SKM-1 treated with dmso at 0.1 percent for 144 hours (cell line): ENCODE measurements around the gene CLIC4.
"Not testable (repeated sequence)": the region's sequence is repeated elsewhere in the genome, so short reads cannot be mapped to it uniquely, and the experiment has no call there.

Experiments used
- DNase-seq: peaks from one replicate; lab custom pipeline; 2025; ENCODE audit not compliant: unreplicated experiment; lab: John Stamatoyannopoulos, UW

CLIC4 gene

DNA sequence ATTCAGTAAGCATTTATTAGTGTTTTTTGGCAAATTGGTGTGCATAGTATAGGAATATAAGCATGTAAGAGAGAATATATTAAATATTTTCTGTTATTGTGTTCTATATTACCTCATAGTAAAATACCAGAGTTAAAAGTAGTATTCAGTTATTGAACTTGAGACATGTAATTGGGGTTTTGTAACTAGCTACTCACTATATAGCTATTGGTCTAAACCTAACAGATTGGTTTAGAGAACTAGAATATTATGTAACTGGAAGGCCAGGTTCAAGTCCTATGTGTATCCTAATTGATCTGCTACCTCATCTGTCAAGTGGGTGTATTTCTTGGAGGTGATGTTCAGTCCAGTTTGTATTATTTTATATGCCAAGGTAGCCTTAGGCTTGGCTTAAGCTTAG lies 26.3 kb downstream of the CLIC4 start:
- peak; percentile 30 for DNase-seq

DNA sequence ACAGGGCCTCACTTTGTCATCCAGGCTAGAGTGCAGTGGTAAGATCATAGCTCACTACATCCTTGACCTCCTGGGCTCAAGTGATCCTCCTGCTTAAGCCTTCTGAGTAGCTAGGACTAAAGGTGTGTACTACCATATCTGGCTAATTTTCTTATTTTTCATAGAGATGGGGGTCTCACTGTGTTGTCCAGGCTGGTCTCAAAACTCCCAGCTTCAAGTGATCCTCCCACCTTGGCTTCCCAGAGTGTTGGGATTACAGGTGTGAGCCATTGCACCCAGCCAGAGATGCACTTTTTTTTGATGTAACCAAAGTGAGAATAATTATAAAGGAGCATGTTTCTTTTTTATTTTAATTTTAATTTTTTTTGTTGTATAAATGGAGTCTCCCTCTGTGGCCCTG lies 28.4 kb downstream of the CLIC4 start:
- no peak for DNase-seq

DNA sequence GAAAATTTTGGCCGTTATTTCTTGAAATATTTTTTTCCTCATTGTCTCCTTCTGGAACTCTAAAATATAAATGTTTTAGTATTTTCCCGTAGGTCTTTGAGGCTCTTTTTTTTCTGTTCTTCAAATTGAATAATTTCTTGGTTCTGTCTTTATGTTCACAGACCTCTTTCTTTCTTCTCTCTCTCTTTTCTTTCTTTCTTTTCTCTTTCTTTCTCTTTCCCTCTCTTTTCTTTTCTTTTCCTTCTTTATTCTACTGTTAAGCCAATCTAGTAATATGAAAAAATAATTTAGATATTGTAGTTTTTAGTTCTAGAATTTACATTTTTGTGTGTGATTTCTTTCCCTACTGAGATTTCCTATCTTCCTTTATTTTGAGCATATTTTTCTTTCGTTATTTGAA lies 30.1 kb downstream of the CLIC4 start:
- DNase-seq = no peak

DNA sequence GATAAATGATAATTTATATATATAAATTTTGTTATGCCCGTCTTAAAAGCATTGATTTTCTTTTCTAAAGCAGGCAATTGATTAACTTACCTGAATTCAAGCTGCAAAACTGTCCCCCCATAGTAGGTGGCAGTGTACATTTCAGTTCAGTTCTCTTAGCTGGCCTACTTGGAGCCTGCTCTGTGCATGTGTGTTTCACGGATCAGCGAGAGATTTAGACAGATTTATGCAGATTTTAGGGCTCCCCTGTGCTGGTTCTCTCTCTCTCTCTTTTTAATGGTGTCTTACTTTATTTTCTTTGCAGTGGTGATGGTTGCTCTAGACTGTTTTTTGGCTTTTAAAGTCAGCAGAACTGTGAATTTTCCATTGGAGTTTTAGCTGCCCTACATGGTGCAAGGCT lies 30.7 kb downstream of the CLIC4 start:
- no peak for DNase-seq

DNA sequence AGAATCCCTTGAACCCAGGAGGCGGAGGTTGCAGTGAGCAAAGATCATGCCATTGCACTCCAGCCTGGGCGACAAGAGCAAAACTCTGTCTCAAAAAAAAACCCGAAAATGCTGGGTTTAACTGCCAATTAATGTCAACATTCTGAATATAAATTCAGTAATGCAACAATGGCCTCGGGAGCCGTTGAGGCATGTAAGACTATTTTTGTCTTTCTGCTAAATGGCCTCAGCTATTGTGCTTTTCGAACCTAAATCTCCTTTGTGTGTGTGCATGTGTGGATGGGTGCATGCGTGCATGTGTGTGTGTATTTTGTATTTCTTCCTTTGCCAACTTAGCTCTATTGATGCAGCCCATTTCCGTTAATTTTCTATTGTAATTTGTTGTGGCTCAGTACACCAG lies 31.6 kb downstream of the CLIC4 start:
- DNase-seq = no peak

DNA sequence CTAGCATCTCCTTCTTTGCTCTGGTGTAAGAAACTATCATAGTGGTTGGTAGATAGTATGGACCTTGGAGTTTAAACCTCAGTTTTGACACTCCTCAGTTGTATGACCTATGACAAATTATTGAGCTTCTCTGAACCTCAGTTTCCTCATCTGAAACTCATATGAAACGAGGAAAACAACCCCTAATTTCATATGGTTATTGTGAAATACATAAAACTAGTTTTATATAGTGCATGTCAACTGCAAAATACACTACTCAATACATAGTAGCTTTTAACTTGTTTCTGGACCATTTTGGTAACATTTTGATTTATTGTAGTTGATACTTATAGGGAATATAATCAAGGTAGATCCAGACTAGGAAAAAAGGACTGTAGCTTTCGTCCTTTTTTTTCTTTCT lies 32.9 kb downstream of the CLIC4 start:
- DNase-seq = no peak

DNA sequence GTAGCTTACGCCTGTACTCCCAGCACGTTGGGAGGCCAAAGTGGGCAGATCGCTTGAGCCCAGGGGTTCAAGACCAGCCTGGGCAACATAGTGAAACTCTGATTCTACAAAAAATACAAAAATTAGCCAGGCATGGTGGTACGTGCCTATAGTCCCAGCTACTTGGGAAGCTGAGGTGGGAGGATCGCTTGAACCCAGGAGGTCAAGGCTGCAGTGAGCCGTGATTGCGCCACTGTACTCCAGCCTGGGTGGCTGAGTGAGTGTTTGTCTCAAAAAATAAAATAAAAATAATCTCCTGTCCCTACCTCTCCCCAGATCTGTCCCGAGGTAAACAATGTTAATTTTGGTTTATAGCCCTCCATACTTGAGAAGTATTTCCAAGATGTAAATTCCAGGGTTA lies 34.0 kb downstream of the CLIC4 start:
- not testable (repeated sequence) for DNase-seq

- DNase-seq = no peak
These were observed 34.6 kb downstream of the CLIC4 start for GRCh38 chr1:24779689-24780464.

- not testable (repeated sequence) for DNase-seq
These were observed 35.4 kb downstream of the CLIC4 start for GRCh38 chr1:24780626-24781025.

DNA sequence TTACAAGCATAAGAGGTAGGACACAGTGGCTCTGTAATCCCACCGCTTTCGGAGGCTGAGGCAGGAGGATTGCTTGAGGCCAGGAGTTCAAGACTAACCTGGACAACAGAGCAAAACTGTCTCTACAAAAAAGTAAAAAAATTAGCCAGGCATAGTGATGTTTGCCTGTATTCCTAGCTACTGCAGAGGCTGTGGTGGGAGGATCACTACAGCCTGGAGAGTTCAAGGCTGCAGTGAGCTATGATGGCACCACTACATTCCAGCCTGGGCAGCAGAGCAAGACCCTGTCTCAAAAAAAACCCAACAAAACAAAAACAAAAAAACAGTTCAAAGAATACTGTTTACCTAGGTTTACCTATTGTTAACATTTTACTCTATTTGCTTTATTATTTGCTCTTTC lies 37.4 kb downstream of the CLIC4 start:
- no peak for DNase-seq

- DNase-seq = no peak
These were observed 38.5 kb downstream of the CLIC4 start for GRCh38 chr1:24783713-24784112.

DNA sequence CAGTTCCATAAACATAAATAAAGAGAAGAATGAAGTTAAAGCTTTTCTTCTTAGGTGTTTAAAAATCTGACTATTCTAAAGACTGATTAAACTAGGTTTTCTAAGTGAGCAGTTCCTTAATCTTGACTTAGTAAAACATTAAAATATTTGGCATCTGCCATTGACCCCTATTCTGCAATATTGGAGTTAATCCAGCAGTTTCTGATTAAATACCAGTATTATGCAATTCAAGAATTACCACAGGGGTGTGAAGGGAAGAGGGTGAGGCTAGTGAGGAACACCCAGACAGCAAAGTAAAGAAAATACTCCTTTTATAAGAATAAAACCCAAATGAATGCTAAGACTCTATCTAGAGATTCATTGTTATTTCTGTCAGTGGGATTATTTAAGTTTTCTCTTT lies 40.9 kb downstream of the CLIC4 start:
- no peak for DNase-seq

GRCh38 chr1:24790490-24790889 lies 45.2 kb downstream of the CLIC4 start:
- DNase-seq = no peak

- DNase-seq = no peak
These were observed 48.3 kb downstream of the CLIC4 start for GRCh38 chr1:24793447-24794129.

DNA sequence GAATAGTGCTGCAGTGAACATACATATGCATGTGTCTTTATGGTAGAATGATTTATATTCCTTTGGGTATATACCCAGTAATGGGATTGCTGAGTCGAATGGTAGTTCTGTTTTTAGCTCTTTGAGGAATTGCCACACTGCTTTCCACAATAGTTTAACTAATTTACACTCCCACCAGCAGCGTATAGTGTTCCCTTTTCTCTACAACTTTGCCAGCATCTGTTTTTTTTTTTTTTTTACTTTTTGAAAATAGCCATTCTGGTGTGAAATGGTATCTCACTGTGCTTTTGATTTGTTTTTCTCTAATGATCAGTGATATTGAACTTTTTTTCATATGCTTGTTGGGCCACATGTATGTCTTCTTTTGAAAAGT lies 48.9 kb downstream of the CLIC4 start:
- not testable (repeated sequence) for DNase-seq

GRCh38 chr1:24795236-24795635 lies 50.0 kb downstream of the CLIC4 start:
- no peak for DNase-seq

DNA sequence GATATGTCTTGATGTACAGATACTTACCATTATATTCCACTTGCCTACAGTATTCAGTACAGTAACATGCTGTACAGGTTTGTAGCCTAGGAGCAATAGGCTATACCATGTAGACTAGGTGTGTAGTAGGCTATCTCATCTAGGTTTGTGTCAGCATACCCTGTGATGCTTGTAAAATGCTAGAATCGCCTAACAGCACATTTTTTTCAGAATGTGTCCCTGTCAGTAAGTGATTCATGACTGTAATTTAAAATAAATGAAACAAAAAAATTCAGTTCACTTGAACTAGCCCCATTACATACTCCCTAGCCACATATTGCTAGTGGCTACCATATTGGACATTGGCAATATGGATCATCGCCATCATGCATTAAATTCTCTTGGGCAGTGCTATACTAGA lies 51.3 kb downstream of the CLIC4 start:
- DNase-seq = no peak

DNA sequence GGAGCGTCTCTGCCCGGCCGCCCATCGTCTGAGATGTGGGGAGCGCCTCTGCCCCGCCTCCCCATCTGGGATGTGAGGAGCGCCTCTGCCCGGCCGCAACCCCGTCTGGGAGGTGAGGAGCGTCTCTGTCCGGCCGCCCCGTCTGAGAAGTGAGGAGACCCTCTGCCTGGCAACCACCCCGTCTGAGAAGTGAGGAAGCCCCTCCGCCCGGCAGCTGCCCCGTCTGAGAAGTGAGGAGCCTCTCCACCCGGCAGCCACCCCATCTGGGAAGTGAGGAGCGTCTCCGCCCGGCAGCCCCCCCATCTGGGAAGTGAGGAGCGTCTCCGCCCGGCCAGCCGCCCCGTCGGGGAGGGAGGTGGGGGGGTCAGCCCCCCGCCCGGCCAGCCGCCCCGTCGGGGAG lies 54.0 kb downstream of the CLIC4 start:
- DNase-seq = not testable (repeated sequence)

GRCh38 chr1:24801176-24801575 lies 55.9 kb downstream of the CLIC4 start:
- peak; percentile 43 for DNase-seq

- no peak for DNase-seq
These were observed 58.0 kb downstream of the CLIC4 start for GRCh38 chr1:24803220-24803619.

- DNase-seq = no peak
These were observed 58.8 kb downstream of the CLIC4 start for GRCh38 chr1:24803987-24804530.

DNA sequence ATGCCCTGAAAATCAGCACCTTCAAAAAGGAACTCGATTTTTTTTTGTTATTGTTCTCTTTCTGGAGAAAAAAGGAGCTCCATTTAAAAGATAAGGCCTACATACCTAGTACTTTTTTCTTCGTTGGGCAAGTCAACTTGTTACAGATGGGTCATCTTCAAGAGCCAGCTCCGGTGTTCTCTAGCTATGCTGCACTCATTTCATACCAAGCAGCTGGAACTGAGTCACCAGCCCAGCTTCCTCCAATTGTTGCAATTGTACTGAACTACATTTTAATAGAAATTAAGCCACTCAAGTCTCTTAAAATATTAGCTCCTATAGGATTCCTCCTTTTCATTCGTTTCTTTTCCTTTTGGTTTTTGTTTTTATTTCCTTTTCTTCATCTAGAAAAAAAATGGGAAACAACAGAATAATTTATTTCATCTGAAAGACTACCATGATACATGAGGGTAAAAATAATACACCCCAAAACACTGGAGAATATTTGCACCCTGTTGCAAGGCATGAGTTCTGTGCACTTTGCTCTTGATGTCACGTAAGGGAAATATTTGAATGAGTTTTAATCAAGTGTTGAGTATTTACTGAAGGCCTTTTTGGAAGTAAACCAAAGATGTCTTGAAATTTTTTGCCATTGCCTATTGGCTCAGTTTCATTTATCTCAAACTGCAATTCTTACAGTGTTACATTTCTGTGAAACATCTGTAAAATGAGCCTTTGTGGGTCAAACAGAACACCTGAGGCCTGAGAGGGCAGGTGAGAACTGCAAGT lies 60.5 kb downstream of the CLIC4 start:
- DNase-seq = no peak
